LoVo (cell line): Measurements from ENCODE around the gene WDR55.
A peak's percentile ranks its signal among the peaks of the same experiment; 100 is the strongest.
"Not testable (repeated sequence)": the region's sequence is repeated elsewhere in the genome, so short reads cannot be mapped to it uniquely, and the experiment has no call there.

Source experiments
- DNase-seq: peaks from one replicate; pipeline ENCODE4 v3.0.0-alpha.2; 2016; ENCODE audit warnings: low spot score

Gene WDR55

DNA sequence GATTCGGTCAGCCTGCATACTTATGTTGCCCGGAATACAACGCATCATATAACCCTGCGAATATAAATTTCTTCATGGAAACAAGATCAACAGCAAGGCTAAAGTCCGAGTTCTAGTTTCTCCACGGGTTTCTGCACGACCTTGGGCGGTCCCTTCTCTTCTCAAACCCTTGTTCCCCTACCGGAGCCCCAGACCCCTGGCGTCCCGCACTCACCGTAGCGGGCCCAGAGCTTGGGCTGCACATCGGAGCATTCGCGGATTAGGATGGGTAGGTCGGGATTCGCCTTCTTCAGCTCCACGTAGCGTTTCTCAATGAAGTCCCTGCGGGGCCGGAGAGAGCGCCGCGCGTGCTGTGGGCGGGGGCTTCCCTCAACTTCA, 17.7 kb upstream of the WDR55 start:
- no peak for DNase-seq

DNA sequence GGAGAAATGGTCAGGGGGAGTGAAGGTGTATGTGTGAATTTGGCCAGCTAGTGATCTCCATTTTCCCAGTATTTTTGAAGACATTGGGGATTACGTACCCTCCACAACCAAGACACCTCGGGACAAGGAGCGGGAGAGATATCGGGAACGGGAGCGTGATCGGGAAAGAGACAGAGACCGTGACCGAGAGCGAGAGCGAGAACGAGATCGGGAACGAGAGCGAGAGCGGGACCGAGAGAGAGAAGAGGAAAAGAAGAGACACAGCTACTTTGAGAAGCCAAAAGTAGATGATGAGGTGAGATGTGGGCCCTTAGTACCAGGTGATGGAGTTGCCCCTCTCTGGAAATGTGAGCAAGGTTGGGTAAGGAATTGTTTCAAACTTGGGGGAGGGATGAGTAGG, 5.8 kb upstream of the WDR55 start:
- no peak for DNase-seq

DNA sequence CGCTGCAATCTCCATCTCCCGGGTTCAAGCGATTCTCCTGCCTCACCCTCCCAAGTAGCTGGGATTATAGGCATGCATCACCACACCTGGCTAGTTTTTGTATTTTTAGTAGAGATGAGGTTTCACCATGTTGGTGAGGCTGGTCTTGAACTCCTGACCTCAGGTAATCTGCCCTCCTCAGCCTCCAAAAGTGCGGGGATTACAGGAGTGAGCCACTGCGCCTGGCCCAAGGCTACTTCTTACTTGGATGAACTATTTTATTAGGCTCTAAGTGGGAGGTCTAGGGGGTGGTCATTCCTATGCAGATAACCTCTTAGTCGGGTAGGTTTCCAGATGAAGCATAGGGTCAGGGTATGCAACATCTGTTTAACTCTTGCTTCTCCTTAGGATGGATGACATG, 4.3 kb upstream of the WDR55 start:
- not testable (repeated sequence) for DNase-seq

DNA sequence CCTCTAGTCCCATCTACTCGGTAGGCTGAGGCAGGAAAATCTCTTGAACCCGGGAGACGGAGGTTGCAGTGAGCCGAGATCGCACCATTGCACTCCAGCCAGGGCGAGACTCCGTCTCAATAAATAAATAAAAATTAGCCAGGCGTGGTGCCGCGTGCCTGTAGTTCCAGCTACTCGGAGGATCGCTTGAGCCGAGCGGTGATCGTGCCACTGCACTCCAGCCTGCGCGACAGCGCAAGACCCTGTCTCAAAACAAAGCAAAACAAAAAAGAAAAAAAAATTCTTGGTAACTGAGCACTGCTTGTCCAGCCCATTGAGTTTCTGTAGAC, 710 bp upstream of the WDR55 start:
- no peak for DNase-seq

DNA sequence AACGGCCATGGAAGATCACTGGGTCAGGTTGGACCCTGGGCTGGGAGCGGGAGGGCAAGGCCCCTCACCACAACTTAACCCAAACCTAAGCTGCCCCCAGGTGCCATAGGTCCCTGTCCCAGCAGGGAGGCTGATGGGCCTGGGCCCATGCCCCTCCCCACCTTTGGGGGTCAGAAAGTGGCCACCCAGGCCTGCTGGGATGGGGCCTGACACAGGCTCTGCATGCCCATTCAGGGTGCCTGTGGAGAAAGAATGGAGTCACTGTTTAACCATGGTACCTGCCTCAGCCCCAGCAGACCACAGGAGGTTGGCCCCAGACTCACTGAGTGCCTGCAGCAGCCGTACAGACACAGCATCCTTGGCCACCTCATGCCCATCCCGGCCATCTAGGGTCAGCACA, 6.3 kb downstream of the WDR55 start:
- not testable (repeated sequence) for DNase-seq

DNA sequence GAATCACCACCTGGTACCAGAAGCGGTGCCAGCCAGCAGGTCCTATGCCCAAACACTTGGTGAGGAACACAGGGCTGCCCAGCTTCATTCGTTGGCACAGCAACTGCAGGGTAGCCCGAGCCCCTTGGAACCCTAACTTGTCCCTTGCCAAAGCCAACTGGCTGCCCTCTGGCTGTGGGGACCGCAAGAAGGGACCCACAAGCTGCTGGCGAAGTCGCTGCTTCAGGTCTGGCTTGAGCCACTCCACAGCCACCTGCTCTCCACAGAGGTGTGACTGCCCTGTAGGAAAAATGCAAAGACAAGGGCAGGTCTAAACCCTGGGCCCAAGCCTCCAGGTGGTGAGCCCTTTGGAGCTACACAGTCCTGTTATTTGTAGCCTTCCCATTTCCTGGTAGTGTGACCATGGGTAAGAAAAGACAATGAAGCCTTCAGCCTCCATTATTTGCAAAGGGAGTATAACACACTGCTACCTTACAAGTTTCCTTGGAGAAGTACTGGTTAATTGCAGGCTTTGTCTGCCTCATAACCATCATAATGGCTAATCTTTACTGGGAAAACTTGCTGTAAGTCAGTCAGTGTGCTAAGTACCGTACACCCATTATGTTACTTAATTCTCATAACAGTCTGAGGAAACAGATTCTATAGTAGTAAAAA, 6.9 kb downstream of the WDR55 start:
- DNase-seq, result no peak

DNA sequence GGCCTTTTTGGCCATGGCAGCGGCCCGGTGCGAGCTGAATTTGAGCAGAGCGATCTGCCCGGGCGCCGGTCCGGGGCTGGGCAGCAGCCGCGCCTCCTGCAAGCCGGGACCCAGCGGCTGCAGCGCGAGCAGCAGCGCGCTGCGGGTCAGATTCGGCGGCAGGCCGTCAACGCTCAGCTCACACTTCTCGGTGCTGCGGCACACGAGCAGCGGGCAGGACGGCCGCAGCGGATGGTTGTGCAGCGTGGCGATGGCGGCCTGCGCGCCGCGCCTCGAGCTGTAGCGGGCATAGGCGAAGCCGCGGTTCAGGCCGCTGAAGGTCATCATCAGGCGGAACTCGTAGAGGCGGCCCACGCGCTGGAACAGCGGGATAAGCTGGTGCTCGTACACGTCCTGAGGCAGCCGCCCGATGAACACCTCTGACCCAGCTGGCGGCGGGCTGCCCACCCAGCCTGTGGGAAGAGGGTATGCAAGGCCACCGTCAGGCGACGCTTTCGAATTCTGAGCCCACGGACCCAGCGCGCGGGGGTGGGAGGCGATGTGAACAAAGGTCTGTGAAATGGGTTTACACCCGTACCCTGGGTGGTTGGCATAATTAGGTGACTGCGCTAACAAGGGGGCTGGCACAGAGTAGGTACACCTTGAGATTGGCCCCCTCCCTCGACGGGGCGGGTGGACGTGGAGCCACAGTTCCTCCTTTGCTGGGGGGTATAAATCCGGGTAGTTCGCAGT, 7.9 kb downstream of the WDR55 start:
- DNase-seq, result no peak

DNA sequence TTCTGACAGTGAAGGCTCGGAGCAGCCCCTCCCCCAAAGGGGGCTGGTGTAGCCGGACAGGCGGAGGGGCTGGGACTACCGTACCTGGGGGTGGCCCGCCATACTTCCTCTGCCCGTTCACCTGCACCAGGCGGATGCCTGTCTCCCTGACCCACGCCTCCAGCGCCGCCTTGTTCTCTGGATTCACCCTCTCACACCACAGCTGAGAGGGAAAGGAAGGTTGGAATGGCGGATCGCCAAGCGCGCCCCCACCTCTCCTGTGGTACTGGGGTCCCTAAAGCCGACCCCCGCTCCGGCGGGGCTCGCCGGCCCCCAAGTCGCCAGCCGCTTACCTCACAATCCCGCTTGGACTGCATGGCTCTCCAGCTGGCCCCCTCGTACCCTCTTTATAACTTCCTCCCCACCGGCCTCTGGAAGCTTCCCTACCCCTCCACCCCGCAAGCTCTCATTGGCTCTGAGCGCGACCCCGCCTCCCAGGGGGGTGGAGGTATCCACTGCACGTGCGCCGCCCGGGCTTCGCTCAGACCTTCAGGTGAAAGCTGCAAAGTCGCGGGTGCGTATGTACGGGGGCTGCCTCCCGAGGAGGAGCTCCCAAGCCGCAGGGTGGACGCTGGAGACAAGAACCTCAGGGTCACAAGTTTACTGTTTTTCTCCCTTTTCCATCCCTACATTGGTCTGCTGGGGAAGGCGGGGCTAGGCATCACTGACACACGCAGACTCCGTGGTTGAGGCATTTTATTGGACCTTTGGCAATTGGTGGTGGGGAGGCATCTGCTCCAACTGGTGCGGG, 8.7 kb downstream of the WDR55 start, which contains the start of gene DND1:
TSS of gene DND1 (minus strand) at position 390 of the 790 bp plus-strand sequence. CDS start at position 356, 34 bp downstream.
- no peak for DNase-seq

DNA sequence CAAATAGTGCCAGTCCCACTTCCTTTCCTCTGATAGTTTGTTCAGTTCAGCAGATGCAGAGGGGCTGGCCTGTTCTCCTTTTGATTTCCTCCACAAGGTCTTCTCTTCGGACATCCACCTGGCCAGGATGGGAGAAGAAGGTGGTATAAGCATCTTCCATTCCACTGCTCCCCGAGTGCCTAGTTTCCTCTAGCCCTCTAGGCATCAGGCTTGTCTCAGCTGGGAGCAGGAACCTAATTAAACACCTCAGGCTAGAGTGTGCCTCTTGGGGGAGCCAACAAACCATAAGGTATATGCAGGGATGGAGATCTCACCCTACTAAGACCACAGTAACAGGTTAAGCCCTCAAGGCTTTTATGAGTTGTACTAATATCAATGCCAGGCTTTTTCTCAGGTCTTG, 9.5 kb downstream of the WDR55 start:
- no peak for DNase-seq

DNA sequence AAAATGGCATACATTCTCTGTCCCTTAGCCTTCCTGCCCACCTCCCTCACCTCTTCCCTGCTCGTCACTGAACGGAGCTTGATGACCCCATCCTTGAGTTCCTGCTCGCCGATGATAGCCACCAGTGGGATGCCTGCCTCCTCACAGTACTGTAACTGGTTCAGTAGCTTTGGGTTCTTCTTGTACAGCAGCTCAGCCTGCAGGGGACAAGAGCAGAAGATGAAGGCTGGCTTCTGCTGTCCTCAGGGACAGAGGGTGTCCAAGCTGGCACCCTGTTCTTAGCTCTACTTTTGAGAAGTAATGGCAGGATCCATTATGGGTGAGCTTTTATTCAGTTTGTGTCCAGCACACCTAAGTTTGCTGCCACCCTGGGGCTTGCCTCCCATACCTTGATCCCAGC, 9.9 kb downstream of the WDR55 start:
- DNase-seq, result no peak

DNA sequence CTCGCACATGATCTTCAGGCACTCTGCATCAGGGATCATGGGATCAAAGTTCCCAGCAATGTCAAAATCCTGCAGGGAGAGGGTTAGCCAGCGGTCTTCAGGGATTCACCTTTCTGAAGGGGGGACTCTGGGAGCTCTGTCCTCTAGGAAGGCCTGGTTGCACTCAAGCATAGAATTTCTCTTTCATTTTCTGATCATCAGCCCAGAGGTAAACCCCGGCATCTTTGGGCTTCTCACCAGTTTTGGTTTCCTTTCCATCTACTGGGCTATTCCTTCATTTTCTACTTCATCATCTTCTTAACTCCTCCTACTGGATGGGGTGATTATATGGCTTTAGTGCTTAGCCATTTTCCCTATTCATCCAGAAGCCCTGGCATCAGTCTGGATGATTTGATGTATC, 13.2 kb downstream of the WDR55 start:
- no peak for DNase-seq

DNA sequence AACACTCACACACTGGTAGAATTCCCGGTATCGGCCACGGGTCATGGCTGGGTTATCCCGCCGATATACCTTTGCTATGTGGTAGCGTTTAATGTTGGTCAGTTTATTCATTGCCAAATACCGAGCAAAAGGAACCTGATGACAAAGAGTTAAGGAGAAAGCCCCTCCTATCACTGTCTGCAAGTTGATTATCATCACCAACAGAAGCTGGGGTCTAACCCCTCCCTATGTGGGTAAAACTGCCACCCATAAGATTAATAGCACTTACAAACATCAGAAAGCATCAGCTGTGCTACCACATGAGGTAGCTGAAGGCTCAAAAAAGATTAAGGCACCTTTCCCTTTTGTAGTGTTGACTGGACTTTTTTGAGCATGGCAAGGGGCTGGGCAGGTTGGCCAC, 14.3 kb downstream of the WDR55 start:
- DNase-seq, result no peak

DNA sequence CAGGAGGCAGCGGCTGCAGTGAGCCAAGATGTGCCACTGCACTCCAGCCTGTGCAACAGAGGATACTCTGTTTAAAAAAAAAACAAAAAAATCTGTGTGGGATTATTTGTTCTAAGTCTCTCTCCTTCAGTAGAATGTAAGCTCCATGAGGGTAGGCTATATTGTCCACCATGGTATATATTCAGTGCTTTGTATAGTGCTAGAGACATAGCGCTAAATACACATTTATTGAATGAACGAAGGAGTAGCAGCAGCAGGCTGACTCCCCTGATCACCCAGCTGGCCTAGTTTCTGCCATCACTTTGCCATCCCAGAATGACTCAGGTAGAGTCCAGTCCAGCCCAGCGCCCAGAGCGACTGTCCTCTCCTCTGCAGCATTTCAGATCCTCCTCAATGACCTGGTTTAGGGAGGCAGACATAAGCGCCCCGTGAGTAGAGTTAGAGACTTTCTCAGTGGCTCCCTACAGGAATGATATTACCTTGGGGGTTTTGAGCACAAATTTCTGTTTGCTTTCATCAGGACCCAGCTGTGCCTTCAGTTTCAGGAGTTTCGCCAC, 25.8 kb downstream of the WDR55 start:
- no peak for DNase-seq

DNA sequence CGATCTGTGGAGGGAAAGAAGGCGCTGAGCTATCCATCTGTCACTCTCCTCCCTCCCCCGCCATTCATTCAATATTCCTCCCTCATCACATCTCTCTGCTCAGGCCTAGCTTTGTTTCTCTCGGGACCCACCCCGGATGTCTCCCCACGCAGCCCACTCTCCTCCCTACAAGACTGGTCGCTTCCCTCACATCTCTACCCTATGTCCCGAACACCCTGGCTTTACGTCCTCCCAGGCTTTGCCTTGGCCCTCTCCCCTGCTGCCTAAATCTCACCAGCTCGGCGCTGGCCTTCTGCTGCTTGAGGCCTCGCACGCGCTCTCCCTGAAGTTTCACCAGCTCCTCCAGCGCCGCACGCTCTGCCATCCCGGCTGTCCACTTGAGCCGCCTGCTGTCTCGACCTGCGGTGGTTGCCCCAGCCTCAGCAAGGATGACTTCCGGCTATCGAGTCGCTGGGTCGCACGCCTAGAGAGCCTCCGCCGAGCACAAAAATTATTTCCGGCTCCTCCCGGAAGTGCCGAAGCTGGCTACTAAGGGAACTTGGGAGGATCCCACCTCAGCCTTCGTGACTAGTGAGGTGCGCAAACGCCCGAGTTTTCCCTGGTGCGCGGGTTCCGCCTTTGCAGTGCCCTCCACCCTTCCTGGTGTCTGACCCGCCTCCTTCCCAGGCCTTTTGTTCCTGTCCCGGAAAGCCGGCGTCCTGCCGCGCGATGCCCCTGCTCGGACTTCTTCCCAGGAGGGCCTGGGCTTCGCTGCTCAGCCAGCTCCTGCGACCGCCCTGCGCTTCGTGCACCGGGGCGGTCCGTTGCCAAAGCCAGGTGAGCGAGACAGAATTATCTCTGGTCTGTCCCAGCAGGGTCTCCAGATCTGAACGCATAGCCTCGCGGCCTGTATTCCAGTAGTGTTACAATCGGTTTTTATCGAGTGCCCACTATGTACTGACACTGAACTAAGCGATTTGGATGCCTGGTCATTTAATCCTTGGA, 26.5 kb downstream of the WDR55 start, which contains the start of the genes HARS1 and HARS2:
TSS of gene HARS1 (minus strand) at position 430 of the 984 bp plus-strand sequence. CDS start at position 364, 66 bp downstream.
TSS of gene HARS2 (plus strand) at position 515 of the 984 bp plus-strand sequence. CDS start at position 709, 194 bp downstream.
- DNase-seq, result peak; percentile 98

DNA sequence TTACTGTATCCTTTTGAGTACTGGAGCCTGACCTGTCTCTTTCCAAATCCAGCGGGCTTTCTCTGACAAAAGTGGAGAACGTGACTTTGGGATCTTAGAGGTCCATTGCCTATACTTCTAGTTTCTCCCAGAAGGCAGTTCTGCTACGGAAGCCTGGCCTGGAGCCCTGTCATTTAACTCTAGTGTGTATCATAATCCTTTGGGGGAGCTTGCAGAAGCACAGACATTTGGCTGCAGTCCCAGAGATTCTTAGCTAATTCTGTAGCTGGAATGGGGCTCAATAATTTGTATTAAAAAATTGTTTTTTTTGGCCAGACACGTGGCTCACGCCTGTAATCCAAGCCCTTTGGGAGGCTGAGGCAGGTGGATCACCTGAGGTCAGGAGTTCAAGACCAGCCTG, 29.6 kb downstream of the WDR55 start:
- DNase-seq, result no peak

DNA sequence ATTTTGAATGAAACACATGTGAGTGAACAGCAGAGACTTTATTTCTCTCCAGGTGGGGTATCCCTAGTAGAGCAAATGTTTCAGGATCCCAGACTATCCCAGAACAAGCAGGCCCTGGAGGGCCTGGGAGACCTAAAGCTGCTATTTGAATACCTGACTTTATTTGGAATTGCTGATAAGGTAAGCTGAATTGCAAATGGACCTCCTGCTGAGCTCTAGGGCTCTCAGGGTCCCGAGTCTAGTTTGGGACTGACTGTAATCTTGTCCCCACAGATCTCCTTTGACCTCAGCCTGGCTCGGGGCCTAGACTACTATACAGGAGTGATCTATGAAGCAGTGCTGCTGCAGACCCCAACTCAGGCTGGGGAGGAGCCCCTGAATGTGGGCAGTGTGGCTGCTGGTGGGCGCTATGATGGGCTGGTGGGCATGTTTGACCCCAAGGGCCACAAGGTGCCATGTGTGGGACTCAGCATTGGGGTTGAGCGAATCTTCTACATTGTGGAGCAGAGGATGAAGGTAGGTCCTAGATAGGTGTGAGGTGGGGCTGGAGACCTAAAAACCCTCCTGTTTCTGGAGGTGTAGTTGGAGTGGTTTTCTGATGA, 32.3 kb downstream of the WDR55 start:
- no peak for DNase-seq

DNA sequence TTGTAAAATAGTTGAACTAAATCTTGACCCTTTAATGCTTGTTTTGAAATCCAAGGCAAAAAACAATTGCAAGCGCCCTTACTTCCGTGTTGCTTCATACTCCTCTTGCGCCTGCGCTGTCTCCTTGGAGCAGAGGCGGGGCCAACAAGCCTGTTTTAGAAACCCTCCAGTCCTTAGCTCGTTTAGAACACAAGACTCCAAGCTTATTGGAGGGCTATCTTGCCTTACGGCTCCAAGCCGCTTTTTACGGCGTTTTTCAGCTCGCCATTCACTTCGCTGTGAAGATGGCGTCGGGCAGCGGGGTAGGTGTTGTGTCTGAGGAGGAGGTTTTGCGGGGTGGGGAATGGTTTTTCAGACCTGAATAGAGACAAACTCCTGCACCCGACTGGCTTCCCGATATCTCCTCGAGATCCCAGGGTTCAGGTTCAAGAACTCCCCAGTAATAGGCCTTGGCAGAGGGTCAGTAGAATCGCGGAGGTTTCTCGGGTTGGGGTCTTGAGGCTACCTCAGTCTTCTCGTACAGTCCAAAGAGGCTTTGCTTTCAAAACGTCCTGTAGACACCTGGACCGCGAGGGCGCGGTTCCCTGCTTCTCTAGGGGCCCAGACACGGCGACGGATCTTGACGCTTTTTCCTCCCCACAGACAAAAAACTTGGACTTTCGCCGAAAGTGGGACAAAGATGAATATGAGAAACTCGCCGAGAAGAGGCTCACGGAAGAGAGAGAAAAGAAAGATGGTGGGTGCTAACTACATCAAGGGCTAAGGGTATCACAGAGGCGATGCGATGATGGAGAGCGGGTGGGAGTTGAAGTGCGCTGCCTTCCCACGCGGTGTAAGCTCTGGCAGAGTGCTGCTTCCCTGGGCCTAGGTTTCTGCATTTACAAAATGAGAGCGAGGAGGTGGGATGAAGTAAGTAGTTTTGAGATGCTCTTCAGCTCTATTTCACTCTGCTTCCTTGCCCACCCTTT, 35.8 kb downstream of the WDR55 start, which contains the start of gene ZMAT2:
TSS of gene ZMAT2 (plus strand) at position 271 of the 968 bp plus-strand sequence. CDS start at position 285, 14 bp downstream.
- peak; percentile 99 for DNase-seq

DNA sequence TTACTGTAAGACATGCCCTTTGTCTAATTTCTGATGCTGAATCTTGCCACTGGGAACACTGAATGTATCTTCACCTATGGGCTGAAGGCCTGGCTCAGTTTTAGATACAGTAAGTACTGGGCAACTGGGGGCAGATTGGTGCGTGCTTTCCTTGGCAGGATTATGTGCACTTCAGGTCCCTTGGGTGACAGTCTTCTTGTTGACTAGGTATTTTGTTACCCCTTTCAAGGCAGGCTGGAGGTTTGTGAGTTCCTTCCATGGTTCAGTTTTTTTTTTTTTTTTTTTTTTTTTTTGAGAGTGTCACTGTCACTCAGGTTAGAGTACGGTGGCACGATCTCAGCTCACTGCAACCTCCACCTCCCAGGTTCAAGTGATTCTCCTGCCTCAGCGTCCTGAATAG, 43.1 kb downstream of the WDR55 start:
- no peak for DNase-seq

DNA sequence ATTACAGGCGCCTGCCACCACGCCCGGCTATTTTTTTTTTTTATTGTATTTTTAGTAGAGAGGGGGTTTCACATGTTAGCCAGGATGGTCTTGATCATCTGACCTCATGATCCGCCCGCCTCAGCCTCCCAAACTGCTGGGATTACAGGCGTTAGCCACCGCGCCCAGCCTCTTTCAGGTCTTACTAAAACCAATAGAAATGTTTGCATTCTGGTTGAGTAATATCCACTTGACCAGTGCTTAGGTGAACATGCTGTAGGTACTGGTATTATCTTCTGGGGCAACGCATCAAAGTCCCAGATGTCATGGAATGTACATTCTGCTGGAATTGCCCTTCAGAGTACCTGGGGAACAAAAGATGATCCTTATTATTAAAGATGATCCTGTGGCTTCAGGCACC, 44.1 kb downstream of the WDR55 start:
- DNase-seq, result not testable (repeated sequence)
